Measurements from ENCODE around the gene VAV1.
"Not testable (repeated sequence)": the region's sequence is repeated elsewhere in the genome, so short reads cannot be mapped to it uniquely, and the experiment has no call there.

Gene VAV1

DNA sequence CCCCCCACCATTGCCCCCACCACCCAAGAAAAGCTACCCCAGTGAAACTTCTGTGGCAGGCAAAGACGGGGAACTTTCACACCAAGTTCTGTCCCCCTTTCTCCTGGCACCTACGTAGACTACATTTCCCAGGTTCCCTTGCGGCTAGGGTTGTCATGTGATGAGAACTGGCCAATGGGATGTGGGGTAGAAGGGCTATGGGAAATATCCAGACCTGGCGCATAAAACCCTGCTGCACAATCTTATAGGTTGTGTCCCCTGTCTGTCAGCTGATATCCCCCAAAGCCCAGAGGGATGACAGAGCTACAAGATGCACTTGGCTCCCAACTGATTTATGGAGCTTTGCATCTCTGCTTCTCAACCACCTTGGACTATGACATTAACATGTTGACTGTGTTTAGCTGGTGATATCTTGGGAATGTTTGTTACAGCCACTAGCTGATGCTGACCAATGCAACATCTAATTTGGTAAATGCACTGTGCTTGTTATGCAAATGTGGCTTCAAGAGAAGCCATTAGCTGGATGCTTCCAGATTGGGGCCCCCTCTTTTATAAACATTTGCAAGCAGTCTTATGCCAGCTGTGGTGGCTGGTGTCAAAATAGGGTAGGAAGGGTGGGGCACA, 11.3 kb upstream of the VAV1 start:
- TF ChIP-seq, protein P1, sequence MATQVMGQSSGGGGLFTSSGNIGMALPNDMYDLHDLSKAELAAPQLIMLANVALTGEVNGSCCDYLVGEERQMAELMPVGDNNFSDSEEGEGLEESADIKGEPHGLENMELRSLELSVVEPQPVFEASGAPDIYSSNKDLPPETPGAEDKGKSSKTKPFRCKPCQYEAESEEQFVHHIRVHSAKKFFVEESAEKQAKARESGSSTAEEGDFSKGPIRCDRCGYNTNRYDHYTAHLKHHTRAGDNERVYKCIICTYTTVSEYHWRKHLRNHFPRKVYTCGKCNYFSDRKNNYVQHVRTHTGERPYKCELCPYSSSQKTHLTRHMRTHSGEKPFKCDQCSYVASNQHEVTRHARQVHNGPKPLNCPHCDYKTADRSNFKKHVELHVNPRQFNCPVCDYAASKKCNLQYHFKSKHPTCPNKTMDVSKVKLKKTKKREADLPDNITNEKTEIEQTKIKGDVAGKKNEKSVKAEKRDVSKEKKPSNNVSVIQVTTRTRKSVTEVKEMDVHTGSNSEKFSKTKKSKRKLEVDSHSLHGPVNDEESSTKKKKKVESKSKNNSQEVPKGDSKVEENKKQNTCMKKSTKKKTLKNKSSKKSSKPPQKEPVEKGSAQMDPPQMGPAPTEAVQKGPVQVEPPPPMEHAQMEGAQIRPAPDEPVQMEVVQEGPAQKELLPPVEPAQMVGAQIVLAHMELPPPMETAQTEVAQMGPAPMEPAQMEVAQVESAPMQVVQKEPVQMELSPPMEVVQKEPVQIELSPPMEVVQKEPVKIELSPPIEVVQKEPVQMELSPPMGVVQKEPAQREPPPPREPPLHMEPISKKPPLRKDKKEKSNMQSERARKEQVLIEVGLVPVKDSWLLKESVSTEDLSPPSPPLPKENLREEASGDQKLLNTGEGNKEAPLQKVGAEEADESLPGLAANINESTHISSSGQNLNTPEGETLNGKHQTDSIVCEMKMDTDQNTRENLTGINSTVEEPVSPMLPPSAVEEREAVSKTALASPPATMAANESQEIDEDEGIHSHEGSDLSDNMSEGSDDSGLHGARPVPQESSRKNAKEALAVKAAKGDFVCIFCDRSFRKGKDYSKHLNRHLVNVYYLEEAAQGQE (IDR thresholded peaks at IDR 0.05; ENCODE audit: insufficient replicate concordance, low read depth), result no peak
- TF ChIP-seq POLR2AphosphoS5 (IDR thresholded peaks at IDR 0.05; ENCODE audit: low read depth) (no peak), GABPA (IDR thresholded peaks at IDR 0.05; ENCODE audit: low read depth) (no peak), SPI1 (IDR thresholded peaks at IDR 0.05; ENCODE audit: borderline replicate concordance, low read depth) (no peak)
- TF ChIP-seq, protein P2, sequence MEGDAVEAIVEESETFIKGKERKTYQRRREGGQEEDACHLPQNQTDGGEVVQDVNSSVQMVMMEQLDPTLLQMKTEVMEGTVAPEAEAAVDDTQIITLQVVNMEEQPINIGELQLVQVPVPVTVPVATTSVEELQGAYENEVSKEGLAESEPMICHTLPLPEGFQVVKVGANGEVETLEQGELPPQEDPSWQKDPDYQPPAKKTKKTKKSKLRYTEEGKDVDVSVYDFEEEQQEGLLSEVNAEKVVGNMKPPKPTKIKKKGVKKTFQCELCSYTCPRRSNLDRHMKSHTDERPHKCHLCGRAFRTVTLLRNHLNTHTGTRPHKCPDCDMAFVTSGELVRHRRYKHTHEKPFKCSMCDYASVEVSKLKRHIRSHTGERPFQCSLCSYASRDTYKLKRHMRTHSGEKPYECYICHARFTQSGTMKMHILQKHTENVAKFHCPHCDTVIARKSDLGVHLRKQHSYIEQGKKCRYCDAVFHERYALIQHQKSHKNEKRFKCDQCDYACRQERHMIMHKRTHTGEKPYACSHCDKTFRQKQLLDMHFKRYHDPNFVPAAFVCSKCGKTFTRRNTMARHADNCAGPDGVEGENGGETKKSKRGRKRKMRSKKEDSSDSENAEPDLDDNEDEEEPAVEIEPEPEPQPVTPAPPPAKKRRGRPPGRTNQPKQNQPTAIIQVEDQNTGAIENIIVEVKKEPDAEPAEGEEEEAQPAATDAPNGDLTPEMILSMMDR (IDR thresholded peaks at IDR 0.05; ENCODE audit: insufficient read depth, low read length), result no peak
- peak in 1 of 2 experiments; percentile 32 for DNase-seq (ENCODE audit: low read depth in 1 of 2, low spot score in 1 of 2)
- H3K27ac ChIP-seq (replicated peaks), result no peak overlapping the region
- H3K4me3 ChIP-seq (replicated peaks; ENCODE audit: insufficient read depth, low read length), result no peak overlapping the region
- H3K27me3 ChIP-seq (ENCODE audit: insufficient read depth, poor library complexity, severe bottlenecking), result no peaks in the 10 kb centered on the region

DNA sequence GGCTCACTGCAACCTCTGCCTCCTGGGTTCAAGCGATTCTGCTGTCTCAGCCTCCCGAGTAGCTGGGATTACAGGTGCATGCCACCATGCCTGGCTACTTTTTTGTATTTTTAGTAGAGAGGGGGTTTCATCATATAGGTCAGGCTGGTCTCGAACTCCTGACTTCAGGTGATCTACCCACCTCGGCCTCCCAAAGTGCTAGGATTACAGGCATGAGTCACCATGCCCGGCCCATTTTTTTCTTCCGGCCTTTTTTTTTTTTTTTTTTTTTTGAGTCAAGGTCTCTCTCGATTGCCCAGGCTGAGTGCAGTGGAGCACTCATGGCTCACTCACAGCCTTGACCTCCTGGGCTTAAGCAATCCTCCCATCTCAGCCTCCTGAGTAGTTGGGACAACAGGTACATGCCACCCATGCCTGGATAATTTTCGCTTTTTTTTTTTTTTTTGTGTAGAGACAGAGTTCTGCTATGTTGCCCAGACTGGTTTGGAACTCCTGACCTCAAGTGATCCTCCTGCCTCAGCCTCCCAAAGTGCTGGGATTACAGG, 10.2 kb upstream of the VAV1 start:
- not testable (repeated sequence) for H3K27ac ChIP-seq (replicated peaks); H3K4me3 ChIP-seq (replicated peaks; ENCODE audit: insufficient read depth, low read length); H3K27me3 ChIP-seq (ENCODE audit: insufficient read depth, poor library complexity, severe bottlenecking); DNase-seq (ENCODE audit: low read depth in 1 of 2, low spot score in 1 of 2)

DNA sequence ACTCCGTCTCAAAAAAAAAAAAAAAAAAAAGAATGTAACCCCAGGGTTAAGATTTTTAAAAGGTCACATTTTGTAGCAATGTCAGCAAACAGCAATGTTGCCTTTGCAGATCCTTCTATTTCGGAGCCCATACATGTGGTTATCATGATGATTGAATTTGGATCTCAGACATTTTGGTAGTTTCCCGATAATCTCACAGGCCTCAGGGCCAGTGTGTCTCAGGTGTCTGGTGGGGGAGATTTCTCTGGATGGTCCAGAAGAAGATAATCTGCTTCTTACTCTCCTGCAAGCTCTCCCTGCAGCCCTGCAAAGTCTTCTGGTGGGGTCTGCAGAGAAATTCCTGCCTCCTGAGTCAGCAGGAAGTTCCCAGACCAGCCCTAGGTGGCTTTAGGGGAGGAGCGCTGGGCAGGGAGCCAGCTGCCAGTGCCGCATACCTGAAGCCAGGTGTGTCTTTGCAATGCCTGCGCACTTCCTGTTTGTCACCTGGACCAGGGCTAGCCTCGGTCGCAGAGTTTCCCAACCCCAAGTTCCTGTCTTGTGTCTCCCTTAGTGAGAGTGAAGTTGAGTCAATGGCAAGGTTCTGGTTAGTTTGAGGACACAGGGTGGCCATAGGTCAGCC, 6.7 kb upstream of the VAV1 start:
- H3K4me3 ChIP-seq (replicated peaks; ENCODE audit: insufficient read depth, low read length), result no peak overlapping the region
- H3K27ac ChIP-seq (replicated peaks), result no peak overlapping the region
- TF ChIP-seq, protein P1 (IDR thresholded peaks at IDR 0.05; ENCODE audit: insufficient replicate concordance, low read depth), result no peak
- peak; percentile 44; the same call in 1 of the 2 replicates for TF ChIP-seq SPI1 (IDR thresholded peaks at IDR 0.05; ENCODE audit: borderline replicate concordance, low read depth)
- no peaks in the 10 kb centered on the region for H3K27me3 ChIP-seq (ENCODE audit: insufficient read depth, poor library complexity, severe bottlenecking)
- peak in 1 of 2 experiments; percentile 35 for DNase-seq (ENCODE audit: low read depth in 1 of 2, low spot score in 1 of 2)

DNA sequence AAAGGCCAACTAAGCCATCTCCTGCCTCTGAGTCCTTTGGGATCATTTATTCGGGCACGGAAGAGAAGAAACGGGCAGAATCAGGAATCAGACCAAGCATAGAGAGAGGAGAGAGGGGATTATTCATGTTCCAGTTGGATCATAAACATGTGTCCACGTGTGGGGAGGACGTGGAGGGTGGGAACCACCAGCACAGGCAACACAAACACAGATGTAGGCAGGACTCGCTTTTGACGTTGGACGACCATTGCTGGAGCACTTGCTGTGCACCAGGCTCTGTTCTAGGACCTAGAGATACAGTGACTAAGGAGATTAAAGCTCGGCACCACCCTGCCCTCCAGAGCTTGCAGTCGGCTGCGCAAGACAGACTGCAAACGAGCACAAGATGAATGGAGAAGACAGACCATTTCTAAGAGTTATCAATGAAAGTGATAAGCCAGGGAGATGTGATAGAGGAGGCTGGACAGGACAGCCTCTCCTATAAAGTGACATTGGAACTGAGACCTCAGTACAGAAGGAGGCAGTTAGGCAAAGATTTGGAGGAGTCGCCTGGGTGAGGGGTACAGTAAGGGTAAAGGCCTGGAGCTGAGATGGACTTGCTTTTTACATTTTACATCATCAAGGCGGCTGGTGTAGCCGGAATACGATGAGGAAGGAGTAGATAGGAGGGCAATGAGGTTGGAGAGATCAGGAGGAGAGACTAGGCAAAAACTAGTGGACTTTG, 6.0 kb upstream of the VAV1 start:
- no peak for TF ChIP-seq GABPA (IDR thresholded peaks at IDR 0.05; ENCODE audit: low read depth)
- TF ChIP-seq SPI1 (IDR thresholded peaks at IDR 0.05; ENCODE audit: borderline replicate concordance, low read depth), result no peak
- no peak for TF ChIP-seq POLR2AphosphoS5 (IDR thresholded peaks at IDR 0.05; ENCODE audit: low read depth)
- TF ChIP-seq, protein P1 (IDR thresholded peaks at IDR 0.05; ENCODE audit: insufficient replicate concordance, low read depth), result no peak
- TF ChIP-seq, protein P2 (IDR thresholded peaks at IDR 0.05; ENCODE audit: insufficient read depth, low read length), result no peak
- Histone ChIP-seq H3K27ac (replicated peaks) (no peak overlapping the region), H3K27me3 (ENCODE audit: insufficient read depth, poor library complexity, severe bottlenecking) (no peaks in the 10 kb centered on the region), H3K4me3 (replicated peaks; ENCODE audit: insufficient read depth, low read length) (no peak overlapping the region)
- DNase-seq (ENCODE audit: low read depth in 1 of 2, low spot score in 1 of 2), result no peak

Data from HL-60 (cell line).